Stimulated activated CD8-positive, alpha-beta memory T cell treated with anti-CD3 and anti-CD28 coated beads, Interleukin-4, amount 100 ng/mL, for 1 hour (primary cell): ENCODE data around the gene CPEB3.

ENCODE experiments used
- DNase-seq, 2 donors: peaks; one replicate each; pipeline ENCODE4 v3.0.0-alpha.2; 2020; ENCODE audit warnings: low read depth in 2 of 2, low spot score in 1 of 2

CPEB3 gene

GRCh38 chr10:92108120-92108519 is 182.8 kb downstream of the CPEB3 start:
- DNase-seq = no peak

DNA sequence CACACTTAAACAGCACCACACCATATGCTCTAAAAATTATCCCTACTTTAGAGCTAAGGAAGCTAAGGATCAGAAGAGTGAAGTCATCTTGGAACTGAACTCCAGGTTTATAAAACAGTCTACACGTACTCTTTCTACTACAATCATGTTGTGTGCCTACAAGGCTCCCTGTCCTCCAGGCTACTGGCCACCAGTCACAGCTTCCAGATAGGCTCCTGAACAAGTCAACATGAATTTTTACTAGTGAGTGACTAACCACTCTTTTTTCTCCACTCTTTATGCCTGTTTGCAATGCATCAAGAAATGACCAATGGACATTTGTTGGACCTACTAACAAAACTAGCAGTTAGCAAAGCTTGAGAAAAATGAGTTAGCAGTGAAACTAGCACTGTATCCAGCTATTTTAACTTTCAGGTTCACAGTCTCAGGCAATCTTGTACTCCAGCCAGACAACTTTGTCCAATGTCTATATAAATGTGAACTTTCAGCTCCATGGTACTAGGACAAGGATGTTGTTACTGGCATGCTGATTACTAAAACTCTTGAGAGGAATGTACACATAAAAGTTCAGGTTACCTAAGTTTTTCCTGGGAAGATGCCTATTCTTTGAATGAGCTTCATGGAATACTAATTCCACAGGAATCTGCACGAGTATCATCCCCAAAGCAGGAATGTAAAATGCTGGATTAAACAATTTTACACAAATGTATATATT is 187.3 kb downstream of the CPEB3 start:
- no peak for DNase-seq

- no peak for DNase-seq
Observed at GRCh38 chr10:92102601-92103213, 188.2 kb downstream of the CPEB3 start.

- no peak for DNase-seq
Observed at GRCh38 chr10:92094960-92095359, 195.9 kb downstream of the CPEB3 start.

DNA sequence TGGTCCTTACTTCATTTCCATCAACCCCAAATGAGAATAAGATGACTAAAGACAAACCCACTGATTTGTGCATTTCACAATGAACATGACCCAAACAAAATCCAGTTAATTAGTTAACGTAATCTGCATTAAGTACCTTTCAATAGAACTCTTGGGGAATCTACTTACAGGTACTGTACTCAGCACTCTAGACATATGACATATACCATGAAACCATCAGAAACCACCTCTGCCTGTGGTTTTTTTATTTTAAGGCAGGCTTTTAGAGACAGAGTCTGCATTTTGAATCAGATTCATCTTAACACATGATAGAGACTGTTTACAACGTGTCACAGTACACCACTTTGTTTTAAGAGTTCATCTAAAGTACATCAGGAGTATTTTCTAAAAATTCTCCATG is 198.9 kb downstream of the CPEB3 start:
- DNase-seq = no peak

DNA sequence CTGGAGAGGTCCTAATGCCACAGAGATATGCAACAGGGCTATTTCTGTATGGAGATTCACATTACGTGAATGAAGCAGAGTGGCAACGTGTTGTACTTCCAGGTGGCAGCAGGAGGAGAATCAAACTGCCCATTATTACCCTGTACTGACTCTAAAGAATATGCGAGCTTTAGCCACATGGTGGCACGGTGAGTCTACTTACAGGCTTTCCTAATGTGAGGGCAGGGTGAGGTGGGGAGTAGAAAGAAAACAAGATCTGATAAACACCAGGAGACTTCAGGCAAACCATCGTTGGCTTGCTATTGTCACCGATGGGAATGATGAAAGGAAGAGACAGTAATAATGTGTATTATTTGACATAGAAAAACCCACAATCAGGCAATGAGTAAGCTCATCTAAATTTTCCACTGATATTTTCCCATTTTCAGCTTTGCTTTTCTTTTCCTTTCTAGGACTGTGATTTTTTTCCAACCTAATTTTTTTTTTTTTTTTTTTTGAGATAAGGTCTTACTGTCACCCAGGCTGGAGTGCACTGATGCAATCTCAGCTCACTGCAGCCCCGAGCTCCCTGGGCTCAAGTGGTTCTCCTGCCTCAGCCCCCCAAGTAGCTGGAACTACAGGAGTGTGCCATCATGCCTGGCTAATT is 203.0 kb downstream of the CPEB3 start:
- peak in 1 of 2 donors; percentile 4 for DNase-seq

- DNase-seq = no peak
Observed at GRCh38 chr10:92082583-92083280, 208.1 kb downstream of the CPEB3 start.

DNA sequence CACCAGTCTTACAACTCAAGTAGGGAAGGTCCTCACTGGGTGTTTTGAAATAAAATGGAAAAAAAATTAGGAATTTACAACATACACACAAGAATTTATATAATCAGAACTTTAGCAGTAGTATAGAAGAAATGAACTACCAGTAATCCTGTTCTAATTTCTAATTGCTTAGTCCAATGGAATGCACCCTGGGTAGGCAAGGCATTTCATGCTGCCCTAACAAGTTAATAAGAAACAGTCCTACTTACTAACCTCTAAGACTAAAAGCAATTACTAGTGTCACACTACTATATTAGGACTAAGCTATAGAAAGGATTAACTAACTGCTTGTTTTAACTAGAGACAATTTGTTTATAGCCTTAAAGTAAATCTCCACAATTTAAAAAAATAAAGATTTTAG is 209.2 kb downstream of the CPEB3 start:
- no peak for DNase-seq

DNA sequence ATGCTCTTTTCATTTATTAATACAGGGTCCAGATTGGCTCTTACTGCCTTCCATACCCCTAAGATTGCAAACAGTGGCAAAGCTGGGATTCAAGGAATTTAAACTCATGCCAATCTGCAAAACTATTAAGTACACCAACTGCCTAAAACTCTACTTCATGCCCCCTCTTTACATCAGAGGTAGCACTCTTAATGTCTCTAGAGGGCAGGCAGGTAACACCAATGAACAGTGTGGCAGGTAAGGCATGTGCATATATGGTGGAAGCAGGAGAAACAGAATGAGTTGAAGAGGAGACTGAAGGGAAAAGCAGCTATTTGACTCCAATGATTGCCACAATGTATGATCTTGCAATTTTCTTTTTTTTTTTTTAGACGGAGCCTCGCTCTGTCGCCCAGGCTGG is 210.6 kb downstream of the CPEB3 start:
- no peak for DNase-seq

DNA sequence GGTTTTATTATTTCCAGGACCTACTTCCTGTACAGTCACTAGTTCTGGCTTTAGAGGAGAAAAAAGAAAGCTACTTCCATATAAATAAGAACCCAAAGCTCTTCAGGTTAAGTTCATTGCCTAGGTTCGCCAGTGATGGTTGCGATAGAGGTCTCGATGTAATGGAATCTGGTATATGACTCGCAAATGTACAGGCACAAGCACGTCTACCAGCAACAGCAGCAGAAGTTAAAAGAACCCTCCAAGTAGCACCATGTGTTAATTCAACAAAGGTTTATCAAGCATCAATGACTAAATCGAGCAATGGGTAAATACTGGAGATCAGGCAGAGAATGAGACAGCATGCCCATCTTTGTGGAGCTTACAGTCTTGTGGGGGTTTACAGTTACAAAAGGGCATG is 211.9 kb downstream of the CPEB3 start:
- DNase-seq = no peak

DNA sequence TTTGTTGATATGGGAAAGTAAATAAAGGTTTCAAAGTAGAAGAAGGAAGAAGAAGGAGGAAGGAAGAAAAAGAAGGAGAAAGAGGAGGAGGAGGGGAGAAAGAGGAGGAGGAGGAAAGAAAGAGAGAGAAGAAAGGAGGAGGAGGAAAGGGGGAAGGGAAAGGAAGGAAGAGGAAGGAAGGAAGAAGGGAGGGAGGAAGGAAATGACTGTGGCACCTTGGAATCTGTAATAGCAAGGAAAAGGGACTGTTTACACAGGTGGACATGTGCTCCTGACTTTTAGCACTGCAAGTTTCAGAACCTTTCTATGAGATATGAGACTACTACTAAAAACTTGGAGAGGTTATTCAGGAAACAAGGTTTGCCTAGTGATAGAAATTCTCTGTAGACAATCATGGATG is 214.2 kb downstream of the CPEB3 start:
- DNase-seq = no peak

DNA sequence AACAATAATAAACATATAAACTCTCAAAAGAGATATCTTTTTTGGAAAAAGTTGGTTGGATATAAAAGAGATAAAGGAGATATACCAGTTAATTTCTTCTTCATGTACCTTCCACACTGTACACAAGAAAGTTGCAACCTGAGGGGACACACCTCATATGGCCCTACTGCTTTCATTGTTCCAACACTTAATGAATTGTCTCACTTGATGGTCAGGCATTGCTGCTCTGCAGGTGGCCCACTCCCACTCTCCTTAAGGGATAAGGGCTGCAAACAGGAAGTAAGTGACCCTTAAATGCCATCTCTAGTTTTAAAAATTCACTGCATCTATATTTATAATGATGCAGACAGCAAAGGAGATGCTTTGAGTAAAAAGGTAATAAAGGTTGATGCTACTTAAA is 215.0 kb downstream of the CPEB3 start:
- no peak for DNase-seq

- no peak for DNase-seq
Observed at GRCh38 chr10:92074126-92074887, 216.6 kb downstream of the CPEB3 start.

- no peak for DNase-seq
Observed at GRCh38 chr10:92068900-92069299, 222.0 kb downstream of the CPEB3 start.

DNA sequence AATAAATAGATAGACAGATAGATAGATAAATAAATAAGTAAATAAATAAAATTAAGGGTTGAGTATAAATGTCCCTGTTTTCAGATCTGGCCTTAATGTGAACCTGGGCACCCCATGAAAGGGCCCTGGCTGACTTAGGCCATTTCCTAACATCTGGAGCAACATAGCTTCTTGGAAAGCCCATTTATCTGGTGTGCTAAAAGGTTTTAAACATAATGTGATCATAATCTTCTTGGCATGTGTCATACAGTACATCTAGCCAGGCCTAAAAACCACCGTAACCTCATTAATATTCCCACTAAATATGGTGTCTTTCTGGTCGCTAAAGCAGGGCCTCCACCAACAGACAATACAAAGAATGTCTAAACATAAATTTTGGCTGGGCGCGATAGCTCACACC is 224.5 kb downstream of the CPEB3 start:
- no peak for DNase-seq

GRCh38 chr10:92064506-92064905 is 226.4 kb downstream of the CPEB3 start:
- DNase-seq = no peak

DNA sequence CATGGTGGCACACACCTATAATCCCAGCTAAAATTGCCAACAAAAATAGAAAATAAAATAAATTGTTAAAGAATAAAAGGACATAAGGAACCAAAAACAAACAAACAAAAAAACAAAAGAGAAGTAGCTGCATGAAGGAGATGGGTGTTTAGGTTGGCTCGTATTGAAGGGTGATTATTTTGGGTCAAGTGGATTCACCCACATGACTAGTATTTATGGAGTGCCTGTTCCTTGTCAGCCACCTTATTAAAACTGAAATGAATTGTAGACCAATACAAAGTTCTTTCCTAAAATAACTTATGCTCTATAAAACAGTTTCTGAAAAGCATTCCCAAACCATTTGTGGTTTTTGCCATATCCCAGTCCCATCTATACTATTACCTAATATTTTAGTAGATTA is 228.6 kb downstream of the CPEB3 start:
- no peak for DNase-seq

DNA sequence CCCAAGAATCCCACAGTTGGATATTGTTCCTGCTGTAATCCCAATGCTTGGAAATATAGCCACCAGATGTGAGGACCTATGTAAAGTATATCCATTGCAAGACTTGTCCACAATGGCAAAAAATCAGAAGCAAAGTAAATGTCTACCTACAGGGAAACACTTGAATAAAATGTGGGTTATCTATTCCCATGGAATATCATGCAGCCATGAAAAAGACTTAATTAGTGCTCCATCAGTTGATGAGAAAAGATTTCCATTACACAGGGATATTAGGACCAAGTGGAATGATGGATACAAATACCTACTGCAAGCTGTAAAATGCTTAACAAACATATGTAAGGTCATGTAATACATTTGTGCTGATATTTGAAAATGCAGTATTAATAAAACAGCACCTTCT is 236.1 kb downstream of the CPEB3 start:
- DNase-seq = no peak

DNA sequence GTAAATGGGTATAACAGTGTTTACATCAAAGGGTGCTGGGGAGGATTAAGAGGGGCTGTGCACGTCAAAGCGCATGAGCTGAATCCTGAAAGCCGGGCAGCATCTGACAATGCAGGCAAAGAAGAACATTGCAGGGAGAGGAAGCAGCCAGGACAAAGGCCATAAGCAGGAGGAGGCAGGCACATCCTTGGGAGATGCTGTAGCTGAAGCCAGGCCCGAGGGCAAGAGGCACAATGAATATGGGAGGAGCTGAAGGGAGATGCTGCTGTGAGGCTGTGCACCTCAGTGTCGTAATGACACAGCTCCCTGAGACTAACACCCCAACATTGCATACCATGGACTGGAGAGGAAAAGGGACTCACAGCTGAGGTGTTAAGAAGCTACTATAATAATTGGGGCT is 238.1 kb downstream of the CPEB3 start:
- no peak for DNase-seq

- DNase-seq = no peak
Observed at GRCh38 chr10:92052088-92052487, 238.8 kb downstream of the CPEB3 start.

DNA sequence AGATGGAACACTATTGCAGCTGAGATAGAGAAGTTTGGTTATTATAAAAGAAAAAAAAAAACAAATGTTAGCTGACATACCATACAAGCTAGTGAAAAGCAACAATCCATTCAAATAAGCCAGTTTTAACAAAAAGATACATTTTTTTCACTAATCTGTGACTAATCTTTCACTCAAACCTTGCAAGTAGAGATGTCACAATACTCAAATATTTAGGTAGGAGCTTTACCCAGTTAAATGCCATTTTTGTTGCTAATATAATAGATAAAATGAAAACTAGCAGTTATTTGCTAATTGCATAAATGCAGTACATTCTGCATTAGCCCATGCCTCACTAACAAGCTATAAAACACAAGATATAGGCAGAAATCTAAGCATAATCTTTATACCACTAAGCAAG is 243.7 kb downstream of the CPEB3 start:
- DNase-seq = no peak
